HFF-Myc (cell line): Measurements from ENCODE around the gene GNS.
"Not testable (repeated sequence)": the region's sequence is repeated elsewhere in the genome, so short reads cannot be mapped to it uniquely, and the experiment has no call there.

Source experiments
- DNase-seq: peaks from one replicate; pipeline ENCODE4 v3.0.0-alpha.2; 2011; ENCODE audit warnings: low read depth; ENCODE audit errors: extremely low read depth
- H3K4me3 ChIP-seq: replicated peaks from 2 replicates; pipeline ENCODE4 v1.5.1; 2011; ENCODE audit warnings: low read depth, mild to moderate bottlenecking, control low read depth, low read length
- TF ChIP-seq, protein P1 (sequence below): IDR thresholded peaks from 2 replicates; pipeline ENCODE4 v1.5.1; 2012; ENCODE audit warnings: mild to moderate bottlenecking, low read depth, low read length, control low read depth; ENCODE audit errors: missing control alignments

Gene GNS

DNA sequence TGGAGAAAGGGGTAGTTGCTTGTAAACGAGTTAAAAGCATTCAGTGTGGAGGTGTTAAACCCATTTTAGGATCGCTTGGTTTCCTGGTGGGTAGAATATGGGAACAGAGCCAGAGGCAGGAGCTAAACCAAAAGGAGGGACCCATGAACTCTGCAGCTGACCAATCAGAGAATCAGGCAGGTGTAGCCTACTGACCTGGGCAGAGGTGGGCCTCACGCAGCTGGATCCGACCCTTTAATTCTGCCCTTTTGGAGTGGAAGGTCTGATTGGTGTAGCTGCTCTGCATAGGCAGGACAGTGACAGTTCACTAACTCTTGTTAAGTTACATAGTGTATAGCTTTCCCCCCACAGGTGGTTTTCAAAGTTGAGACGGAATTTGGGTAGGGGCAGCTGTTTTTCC, 63.7 kb downstream of the GNS start:
- TF ChIP-seq, protein P1, sequence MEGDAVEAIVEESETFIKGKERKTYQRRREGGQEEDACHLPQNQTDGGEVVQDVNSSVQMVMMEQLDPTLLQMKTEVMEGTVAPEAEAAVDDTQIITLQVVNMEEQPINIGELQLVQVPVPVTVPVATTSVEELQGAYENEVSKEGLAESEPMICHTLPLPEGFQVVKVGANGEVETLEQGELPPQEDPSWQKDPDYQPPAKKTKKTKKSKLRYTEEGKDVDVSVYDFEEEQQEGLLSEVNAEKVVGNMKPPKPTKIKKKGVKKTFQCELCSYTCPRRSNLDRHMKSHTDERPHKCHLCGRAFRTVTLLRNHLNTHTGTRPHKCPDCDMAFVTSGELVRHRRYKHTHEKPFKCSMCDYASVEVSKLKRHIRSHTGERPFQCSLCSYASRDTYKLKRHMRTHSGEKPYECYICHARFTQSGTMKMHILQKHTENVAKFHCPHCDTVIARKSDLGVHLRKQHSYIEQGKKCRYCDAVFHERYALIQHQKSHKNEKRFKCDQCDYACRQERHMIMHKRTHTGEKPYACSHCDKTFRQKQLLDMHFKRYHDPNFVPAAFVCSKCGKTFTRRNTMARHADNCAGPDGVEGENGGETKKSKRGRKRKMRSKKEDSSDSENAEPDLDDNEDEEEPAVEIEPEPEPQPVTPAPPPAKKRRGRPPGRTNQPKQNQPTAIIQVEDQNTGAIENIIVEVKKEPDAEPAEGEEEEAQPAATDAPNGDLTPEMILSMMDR: no peak

DNA sequence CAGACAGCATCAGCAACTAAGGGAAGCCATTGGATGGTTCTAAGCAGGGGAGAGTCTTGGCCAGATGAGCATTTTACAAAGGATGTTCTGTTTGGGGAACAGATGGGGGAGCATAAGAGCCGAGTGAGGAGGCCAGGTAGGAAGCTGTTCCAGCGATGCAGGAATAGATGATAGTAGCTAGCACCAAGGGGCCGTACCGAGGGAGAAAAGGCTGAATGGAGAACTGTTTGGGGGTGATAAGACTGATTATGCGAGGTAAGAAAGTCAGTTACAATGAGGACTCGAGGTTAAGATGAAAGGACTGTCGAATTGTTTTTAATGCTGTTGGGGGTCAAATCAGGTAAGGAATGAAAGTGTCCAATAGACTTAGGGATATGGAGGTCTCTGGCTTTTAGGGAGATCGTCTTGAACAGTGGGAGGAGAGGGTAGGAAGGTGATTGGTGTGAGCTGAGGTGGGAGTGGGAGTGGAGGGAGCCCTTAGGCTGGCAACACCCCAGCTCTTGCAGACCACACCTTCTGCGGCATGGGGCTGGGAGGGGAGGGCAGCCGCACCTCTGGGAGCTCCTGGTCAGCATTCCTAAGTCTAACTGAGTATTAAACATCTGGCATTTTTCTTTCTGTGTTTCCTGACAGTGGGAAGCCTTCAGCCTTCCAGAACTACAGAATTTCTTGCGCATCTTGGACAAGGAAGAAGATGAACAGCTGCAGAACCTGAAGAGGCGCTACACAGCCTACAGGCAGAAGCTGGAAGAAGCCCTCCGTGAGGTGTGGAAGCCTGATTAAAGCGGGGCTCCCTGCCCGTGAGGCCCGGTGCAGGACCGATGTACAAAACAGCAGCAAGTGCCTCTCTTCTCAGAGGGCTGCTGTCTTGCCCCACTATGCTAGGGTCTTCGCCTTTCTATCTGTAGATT, 64.8 kb downstream of the GNS start:
- H3K4me3 ChIP-seq: no peak overlapping the region
- TF ChIP-seq, protein P1: no peak
- no peak for DNase-seq

More for the DNA sequence above, 63.7 kb downstream of the GNS start:
- DNase-seq: no peak
- H3K4me3 ChIP-seq: no peak overlapping the region

DNA sequence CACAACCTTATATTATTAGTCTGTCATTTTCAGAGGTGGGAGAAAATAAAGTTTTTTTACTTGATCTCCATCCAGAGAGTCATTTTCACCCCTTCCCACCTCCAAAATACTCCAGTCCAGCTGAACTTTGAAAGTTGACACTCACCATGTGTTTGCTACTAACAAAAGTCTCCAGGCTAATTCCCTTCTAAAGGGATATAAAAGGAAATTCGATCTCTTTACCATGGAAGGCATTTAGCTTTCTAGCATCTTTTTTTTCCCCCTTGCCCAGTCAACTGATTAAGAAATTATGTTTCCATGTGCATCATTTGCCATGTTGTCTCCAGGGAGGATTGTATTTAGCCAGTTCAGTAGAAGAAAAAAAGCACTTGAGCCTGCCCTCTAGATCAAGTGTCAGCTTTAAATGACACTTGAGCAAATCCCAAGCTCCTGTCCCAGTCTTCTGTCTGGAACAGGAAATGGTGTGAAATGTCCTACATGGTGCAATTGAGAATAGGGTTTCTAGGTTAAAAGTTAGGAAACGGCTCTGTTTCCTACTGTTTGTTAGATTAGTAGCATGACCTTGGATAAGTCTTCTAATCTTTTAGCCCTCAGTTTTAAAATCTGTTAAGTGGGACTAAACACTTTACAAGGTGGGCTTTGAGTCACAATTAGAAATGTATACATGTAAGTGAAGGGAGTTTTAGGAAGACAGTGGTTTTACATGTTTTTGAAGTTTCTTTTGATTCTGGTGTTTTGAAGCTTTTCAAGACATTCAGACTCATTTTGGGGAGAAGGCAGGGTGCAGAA, 67.2 kb downstream of the GNS start:
- H3K4me3 ChIP-seq: no peak overlapping the region
- TF ChIP-seq, protein P1: no peak
- peak; percentile 81 for DNase-seq

- H3K4me3 ChIP-seq: no peak overlapping the region
- TF ChIP-seq, protein P1: no peak
- DNase-seq: no peak
These were observed 67.9 kb downstream of the GNS start for GRCh38 chr12:64691227-64691794.

- DNase-seq, H3K4me3 ChIP-seq: not testable (repeated sequence)
These were observed 69.0 kb downstream of the GNS start for GRCh38 chr12:64690236-64690635.

DNA sequence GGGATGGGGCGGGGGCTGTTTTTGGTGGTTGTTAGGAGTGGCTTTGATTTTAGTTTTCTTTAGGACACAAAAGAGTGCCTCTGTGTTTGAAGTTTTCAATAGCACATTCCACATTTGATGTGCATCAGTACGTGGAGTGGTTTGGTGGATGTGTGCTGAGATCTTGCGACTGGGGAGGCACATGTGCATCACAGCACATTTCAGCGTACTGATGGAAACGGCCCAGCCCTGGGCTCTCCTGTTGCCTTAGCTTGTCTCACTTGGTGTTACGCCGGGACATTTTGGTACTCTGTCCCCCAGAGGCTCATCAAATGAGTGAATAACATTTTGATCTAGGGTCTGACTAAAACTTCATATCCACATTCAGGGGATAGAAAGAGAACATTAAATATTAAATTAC, 70.5 kb downstream of the GNS start:
- H3K4me3 ChIP-seq: no peak overlapping the region
- TF ChIP-seq, protein P1: no peak
- DNase-seq: no peak

GRCh38 chr12:64688219-64688618, 71.0 kb downstream of the GNS start:
- no peak overlapping the region for H3K4me3 ChIP-seq
- TF ChIP-seq, protein P1: no peak
- no peak for DNase-seq
